Ovary (tissue), 3 donors: ENCODE results near the gene SRP54.

Experiments
- CTCF ChIP-seq, 3 donors: fragments of 450-650 bp in 2 of 3; fragments of 200-600 bp in 1 of 3; IDR thresholded peaks; one replicate each; pipeline versions ENCODE4 v1.5.1 to v1.8.0; 2016 to 2022; ENCODE audit warnings: antibody characterized with exemption in 3 of 3, mild to moderate bottlenecking in 1 of 3
- POLR2A ChIP-seq: fragments of 450-650 bp; IDR thresholded peaks from one replicate; pipeline ENCODE4 v1.6.1; 2017; ENCODE audit warnings: antibody characterized with exemption, mild to moderate bottlenecking, moderate library complexity
- donor health status: DM: no; HTN: no; CAD: no.

GRCh38 chr14:34989762-34990161 is 7.0 kb downstream of the SRP54 start:
- TF ChIP-seq CTCF (IDR thresholded peaks at IDR 0.05), result no peak
- no peak for TF ChIP-seq POLR2A
